ENCODE data around the gene AHRR.

DNA sequence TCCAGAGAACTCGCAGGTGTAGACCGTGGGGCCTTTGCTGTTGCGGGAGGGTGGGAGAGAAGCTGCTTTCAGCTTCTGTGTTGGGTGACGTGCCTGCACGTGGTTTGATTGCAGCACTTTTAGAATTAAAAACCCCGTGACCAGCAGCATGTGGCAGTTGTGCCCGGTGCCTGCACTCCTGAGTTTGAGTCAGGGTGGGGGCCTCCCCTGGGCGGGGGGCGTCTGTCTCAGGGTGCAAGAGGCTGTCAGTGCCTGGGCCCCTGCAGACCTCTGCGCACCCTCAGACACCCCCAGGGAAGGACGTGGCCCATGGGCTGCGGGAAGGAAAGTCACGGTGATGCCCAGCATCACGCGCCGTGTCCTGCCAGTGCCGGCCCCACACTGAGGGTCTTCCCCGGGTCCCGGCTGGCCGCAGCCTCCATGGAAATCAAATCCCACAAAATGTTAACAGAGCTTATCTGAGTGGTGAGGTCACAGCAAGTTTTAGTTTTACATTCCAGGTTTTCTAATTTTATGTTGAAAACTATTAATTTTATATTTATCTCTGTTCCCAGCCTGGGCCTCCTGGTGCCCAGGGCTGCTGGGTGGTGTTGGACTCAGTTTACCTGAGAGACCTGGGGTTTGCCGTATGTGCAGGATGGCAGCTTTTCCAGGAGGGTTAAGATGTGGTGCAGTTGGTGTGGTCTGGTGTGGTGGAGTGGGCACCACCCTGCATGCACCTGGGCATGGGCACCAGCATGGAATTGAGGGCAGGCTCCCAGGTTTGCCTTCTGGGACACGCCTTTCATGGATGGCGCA is 33.3 kb downstream of the AHRR start:
- TF ChIP-seq, protein P1, sequence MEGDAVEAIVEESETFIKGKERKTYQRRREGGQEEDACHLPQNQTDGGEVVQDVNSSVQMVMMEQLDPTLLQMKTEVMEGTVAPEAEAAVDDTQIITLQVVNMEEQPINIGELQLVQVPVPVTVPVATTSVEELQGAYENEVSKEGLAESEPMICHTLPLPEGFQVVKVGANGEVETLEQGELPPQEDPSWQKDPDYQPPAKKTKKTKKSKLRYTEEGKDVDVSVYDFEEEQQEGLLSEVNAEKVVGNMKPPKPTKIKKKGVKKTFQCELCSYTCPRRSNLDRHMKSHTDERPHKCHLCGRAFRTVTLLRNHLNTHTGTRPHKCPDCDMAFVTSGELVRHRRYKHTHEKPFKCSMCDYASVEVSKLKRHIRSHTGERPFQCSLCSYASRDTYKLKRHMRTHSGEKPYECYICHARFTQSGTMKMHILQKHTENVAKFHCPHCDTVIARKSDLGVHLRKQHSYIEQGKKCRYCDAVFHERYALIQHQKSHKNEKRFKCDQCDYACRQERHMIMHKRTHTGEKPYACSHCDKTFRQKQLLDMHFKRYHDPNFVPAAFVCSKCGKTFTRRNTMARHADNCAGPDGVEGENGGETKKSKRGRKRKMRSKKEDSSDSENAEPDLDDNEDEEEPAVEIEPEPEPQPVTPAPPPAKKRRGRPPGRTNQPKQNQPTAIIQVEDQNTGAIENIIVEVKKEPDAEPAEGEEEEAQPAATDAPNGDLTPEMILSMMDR (IDR thresholded peaks at IDR 0.05; ENCODE audit: insufficient read depth, low read depth, low read length), result no peak
- no peak for TF ChIP-seq EZH2 (IDR thresholded peaks at IDR 0.05; ENCODE audit: insufficient read depth, low read length)
